ENCODE results near the gene APEH. TPM values are rescaled to one million over a fixed set of nuclear protein-coding genes. Genes with fewer than 3 reads are reported as not detected.

APEH gene
- total RNA-seq, 3 donors from 2014 or later (not counting 1 experiment from before 2014, with no cell fraction given): 62.8 to 95.7 (median 77.5) TPM

DNA sequence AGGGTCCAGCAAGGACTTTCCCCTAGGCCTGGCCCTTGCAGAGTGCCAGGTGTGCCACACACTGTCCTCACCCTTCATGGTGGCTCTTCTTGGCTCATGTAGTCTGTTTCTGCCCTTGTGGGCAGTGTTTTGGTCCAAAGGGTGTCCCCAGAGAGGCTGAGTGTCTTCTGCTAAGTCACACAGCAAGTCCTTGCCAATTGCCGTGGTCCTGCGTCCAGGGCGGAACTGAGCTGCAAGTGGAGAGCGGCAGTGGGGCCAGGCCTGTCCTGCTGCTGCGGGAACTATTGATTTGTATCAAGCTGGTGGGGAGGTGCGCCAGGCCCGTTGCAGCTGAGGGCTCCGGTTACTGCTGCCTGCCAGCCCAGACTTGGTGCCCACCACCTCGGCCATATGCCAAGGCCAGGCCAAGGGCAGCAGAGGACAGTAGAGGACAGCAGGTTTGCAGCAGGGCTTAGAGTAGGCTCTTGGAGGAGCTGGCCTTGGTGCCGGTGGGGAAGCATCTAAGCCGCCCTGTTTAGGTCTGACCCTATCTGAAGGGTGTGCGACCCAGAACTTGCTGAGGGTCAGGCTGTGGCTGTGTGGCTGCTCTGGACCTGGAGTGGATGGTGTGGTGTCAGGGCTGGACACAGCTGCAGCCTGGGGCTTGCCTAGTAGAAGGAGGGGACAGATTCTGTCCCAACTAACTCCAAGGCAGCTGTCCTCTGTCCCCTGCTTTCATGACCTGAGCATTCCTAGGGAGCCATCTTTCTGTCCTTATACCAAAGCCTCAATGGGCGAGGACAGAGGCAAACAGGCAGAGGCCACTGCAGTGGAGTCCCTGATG lies 40.8 kb downstream of the APEH start:
- Histone ChIP-seq H3K4me3 (ENCODE audit: low read length) (no peak overlapping the region), H3K9me3 (ENCODE audit: control insufficient read depth, insufficient read depth, low read length) (no peaks in the 10 kb centered on the region), H3K27ac (ENCODE audit: low read length) (no peak overlapping the region), H3K36me3 (ENCODE audit: control insufficient read depth, insufficient read depth, low read length) (no peaks in the 10 kb centered on the region), H3K4me1 (ENCODE audit: control insufficient read depth, insufficient read depth, low read length) (peaks cover 47% of the 10 kb centered on the region), H3K27me3 (ENCODE audit: control insufficient read depth, insufficient read depth, low read length) (no peaks in the 10 kb centered on the region)
- Mint-ChIP-seq H3K9me3 (no peaks in the 10 kb centered on the region), H3K27ac (peak overlapping the region in 1 of 2 donors; percentile 27), H3K36me3 (no peaks in the 10 kb centered on the region), H3K4me3 (peak overlapping the region; percentile 56), H3K27me3 (ENCODE audit: low read depth in 2 of 2) (no peaks in the 10 kb centered on the region), H3K4me1 (peaks cover 31 to 45% of the 10 kb centered on the region in 2 donors)
- WGBS (ENCODE audit: insufficient coverage): 92% methylated on average over 13 of the region's 13 CpGs
- DNase-seq (no peak), ATAC-seq (no peak)
- intact Hi-C loops (cut with micrococcal nuclease): no loop called here
- TF ChIP-seq, protein P1, sequence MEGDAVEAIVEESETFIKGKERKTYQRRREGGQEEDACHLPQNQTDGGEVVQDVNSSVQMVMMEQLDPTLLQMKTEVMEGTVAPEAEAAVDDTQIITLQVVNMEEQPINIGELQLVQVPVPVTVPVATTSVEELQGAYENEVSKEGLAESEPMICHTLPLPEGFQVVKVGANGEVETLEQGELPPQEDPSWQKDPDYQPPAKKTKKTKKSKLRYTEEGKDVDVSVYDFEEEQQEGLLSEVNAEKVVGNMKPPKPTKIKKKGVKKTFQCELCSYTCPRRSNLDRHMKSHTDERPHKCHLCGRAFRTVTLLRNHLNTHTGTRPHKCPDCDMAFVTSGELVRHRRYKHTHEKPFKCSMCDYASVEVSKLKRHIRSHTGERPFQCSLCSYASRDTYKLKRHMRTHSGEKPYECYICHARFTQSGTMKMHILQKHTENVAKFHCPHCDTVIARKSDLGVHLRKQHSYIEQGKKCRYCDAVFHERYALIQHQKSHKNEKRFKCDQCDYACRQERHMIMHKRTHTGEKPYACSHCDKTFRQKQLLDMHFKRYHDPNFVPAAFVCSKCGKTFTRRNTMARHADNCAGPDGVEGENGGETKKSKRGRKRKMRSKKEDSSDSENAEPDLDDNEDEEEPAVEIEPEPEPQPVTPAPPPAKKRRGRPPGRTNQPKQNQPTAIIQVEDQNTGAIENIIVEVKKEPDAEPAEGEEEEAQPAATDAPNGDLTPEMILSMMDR (IDR thresholded peaks at IDR 0.05): no peak

DNA sequence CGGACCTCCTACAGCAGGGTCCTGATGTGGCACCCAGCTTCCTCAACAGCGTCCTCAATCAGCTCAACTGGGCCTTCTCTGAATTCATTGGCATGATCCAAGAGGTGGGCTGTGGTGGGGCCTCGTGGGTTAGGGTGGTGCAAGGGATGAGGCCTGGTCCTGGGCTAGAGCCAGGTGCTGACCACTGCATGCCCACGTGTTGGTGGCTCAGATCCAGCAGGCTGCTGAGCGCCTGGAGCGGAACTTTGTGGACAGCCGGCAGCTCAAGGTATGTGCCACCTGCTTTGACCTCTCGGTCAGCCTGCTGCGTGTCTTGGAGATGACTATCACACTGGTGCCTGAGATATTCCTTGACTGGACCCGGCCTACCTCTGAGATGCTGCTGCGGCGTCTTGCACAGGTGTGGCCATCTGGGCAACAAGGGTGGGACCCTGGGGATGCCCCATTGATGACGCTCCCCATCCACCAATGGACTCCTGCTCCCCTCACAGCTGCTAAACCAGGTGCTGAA lies 41.5 kb downstream of the APEH start:
- peaks cover 53% of the 10 kb centered on the region for H3K4me1 ChIP-seq (ENCODE audit: control insufficient read depth, insufficient read depth, low read length)
- no peak overlapping the region for H3K27ac ChIP-seq (ENCODE audit: low read length)
- H3K27me3 ChIP-seq (ENCODE audit: control insufficient read depth, insufficient read depth, low read length): no peaks in the 10 kb centered on the region
- DNase-seq (no peak), ATAC-seq (no peak)
- no peak overlapping the region for H3K4me3 ChIP-seq (ENCODE audit: low read length)
- H3K36me3 ChIP-seq (ENCODE audit: control insufficient read depth, insufficient read depth, low read length): no peaks in the 10 kb centered on the region
- no peaks in the 10 kb centered on the region for H3K27me3 Mint-ChIP-seq (ENCODE audit: low read depth in 2 of 2)
- TF ChIP-seq, protein P1 (IDR thresholded peaks at IDR 0.05): no peak
- H3K9me3 ChIP-seq (ENCODE audit: control insufficient read depth, insufficient read depth, low read length): no peaks in the 10 kb centered on the region
- intact Hi-C loops (cut with micrococcal nuclease): no loop called here
- peak overlapping the region; percentile 56 for H3K4me3 Mint-ChIP-seq
- H3K9me3 Mint-ChIP-seq: no peaks in the 10 kb centered on the region
- 82% methylated on average over 13 of the region's 13 CpGs for WGBS (ENCODE audit: insufficient coverage)
- H3K36me3 Mint-ChIP-seq: no peaks in the 10 kb centered on the region
- no peak overlapping the region for H3K27ac Mint-ChIP-seq
- peaks cover 31 to 46% of the 10 kb centered on the region in 2 donors for H3K4me1 Mint-ChIP-seq

DNA sequence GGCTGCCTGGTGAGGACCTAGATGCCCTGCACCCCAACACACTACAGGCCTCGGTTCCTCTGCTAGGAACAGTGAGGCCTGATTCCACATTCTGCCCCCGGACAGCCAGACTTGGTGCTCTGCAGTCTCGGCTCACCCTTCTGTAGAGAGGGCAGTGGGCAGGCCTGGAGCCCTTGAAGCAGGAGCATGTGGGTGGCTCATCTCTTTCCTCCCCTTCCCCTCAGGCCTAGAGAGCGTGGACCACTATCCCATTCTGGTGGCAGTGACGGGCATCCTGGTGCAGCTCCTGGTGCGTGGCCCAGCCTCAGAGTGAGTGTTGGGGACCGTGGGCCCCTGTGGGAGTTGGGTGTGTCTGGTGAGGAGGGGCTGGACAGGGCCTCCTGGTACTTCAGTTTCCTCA lies 42.0 kb downstream of the APEH start:
- Histone ChIP-seq H3K4me1 (ENCODE audit: control insufficient read depth, insufficient read depth, low read length) (peaks cover 48% of the 10 kb centered on the region), H3K27me3 (ENCODE audit: control insufficient read depth, insufficient read depth, low read length) (no peaks in the 10 kb centered on the region), H3K4me3 (ENCODE audit: low read length) (no peak overlapping the region), H3K36me3 (ENCODE audit: control insufficient read depth, insufficient read depth, low read length) (peaks cover under 1% of the 10 kb centered on the region), H3K27ac (ENCODE audit: low read length) (no peak overlapping the region), H3K9me3 (ENCODE audit: control insufficient read depth, insufficient read depth, low read length) (no peaks in the 10 kb centered on the region)
- TF ChIP-seq, protein P1 (IDR thresholded peaks at IDR 0.05): no peak
- Mint-ChIP-seq H3K27me3 (ENCODE audit: low read depth in 2 of 2) (no peaks in the 10 kb centered on the region), H3K36me3 (no peaks in the 10 kb centered on the region), H3K4me1 (peaks cover 28 to 49% of the 10 kb centered on the region in 2 donors), H3K9me3 (no peaks in the 10 kb centered on the region), H3K27ac (no peak overlapping the region), H3K4me3 (peak overlapping the region; percentile 31)
- 94% methylated on average over 7 of the region's 7 CpGs for WGBS (ENCODE audit: insufficient coverage)
- DNase-seq (no peak), ATAC-seq (no peak)
- intact Hi-C loops (cut with micrococcal nuclease): no loop called here

All from natural killer cell (primary cell).